Right lobe of liver (tissue), 6 donors: ENCODE measurements around the gene TRIM23. TPM values are rescaled to one million over a fixed set of nuclear protein-coding genes. Genes with fewer than 3 reads are reported as not detected.
"Not testable (repeated sequence)": the region's sequence is repeated elsewhere in the genome, so short reads cannot be mapped to it uniquely, and the experiment has no call there.

Experiments
- ATAC-seq, 4 donors: fragments of 200-7000 bp; cut with Tn5 transposase; one replicate each; pipeline ENCODE4 v1.9.1; 2020; ENCODE audit warnings: mild to moderate bottlenecking in 4 of 4, moderate library complexity in 4 of 4
- DNase-seq, 3 donors: peaks; one replicate each; pipeline ENCODE4 v3.0.0-alpha.2; 2020
- H3K27ac ChIP-seq, 3 donors: fragments of 200-600 bp; one replicate each; pipeline ENCODE4 v1.8.0; 2022
- H3K27me3 ChIP-seq, 2 donors: fragments of 200-600 bp; one replicate each; pipeline ENCODE4 v1.8.0; 2022
- H3K36me3 ChIP-seq, 4 donors: fragments of 200-600 bp; sonication (generic) in 1 of 4; one replicate each; pipeline versions ENCODE4 v1.5.1 to v1.8.0; 2017 to 2022; ENCODE audit warnings: control low read depth in 1 of 4
- H3K4me1 ChIP-seq, 4 donors: fragments of 200-600 bp; sonication (generic) in 1 of 4; one replicate each; pipeline versions ENCODE4 v1.5.1 to v1.8.0; 2017 to 2022; ENCODE audit warnings: control low read depth in 1 of 4
- H3K4me3 ChIP-seq, 3 donors: fragments of 200-600 bp; one replicate each; pipeline ENCODE4 v1.8.0; 2022
- H3K9me3 ChIP-seq, 4 donors: fragments of 200-600 bp; sonication (generic) in 1 of 4; one replicate each; pipeline versions ENCODE4 v1.5.1 to v1.8.0; 2017 to 2022; ENCODE audit warnings: control low read depth in 1 of 4
- POLR2A ChIP-seq: fragments of 450-650 bp; IDR thresholded peaks from one replicate; pipeline ENCODE4 v1.6.1; 2017; ENCODE audit warnings: antibody characterized with exemption, mild to moderate bottlenecking
- WGBS: methylation state at CpG from one replicate; pipeline ENCODE4 v1.1.6; 2018; ENCODE audit warnings: low coverage, low lambda C conversion rate; ENCODE audit not compliant: insufficient coverage; ENCODE audit errors: missing lambda C conversion rate; 5-methylcytosine and 5-hydroxymethylcytosine counted together
- intact Hi-C, 2 donors: fragments of 100-400 bp; cut with DNase I; formaldehyde crosslinking; loops; one replicate each; pipeline versions ENCODE4 v1.11.2 to v1.14.1; 2022
- total RNA-seq, 6 experiments: library from RNA; depleted of rRNA in 2 of 6; stranded (reverse); fragments of >200 nt in 2 of 6; fragmentation: NEBNext Ultra II Directional in 3 of 6; extraction: Animal tissue kit (Norgen Biotek cat#: 25700) in 3 of 6; gene quantifications; one replicate each; pipeline versions ENCODE4 v1.1.0 to v1.2.4, GENCODE V29; 2016 to 2023
- TF ChIP-seq, protein P1 (sequence below), 4 donors: fragments of 200-600 bp in 3 of 4; fragments of 450-650 bp in 1 of 4; IDR thresholded peaks; one replicate each; pipeline versions ENCODE4 v1.5.1 to v1.8.0; 2016 to 2022; ENCODE audit warnings: antibody characterized with exemption in 4 of 4, mild to moderate bottlenecking in 2 of 4
- donor health status: DM: no; HTN: yes; CAD: no.
- donor health status: DM: no; HTN: no; CAD: no.
- donor health status: DM: no; HTN: no; CAD: no.
- donor health status: DM: no; HTN: yes; CAD: no.
- donor health status: DM: no; HTN: yes; CAD: no.

TRIM23 gene
- total RNA-seq, 6 experiments from 2014 or later, result 3.7 to 10.1 (median 7.6) TPM

DNA sequence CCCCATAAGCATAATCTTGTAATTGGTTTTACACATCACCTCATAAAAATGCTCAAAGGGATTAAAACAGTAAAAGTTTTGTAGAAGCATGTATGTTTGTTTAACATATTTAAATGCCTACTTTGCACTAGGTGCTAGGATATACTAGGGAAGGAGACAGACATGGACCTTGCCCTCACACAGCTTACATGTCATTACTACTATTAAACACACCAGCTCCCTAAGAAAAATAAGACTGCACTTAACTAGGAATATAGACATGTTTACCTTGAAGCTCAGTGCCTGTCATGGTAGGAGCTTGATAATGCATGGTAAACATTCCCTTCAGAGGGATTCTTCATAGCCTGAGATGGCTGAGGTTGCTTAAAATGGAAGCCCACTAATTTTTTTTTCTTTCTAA is 6.8 kb upstream of the TRIM23 start:
- intact Hi-C loops, result no loop called here
- Histone ChIP-seq H3K4me3 (no peak overlapping the region), H3K9me3 (no peaks in the 10 kb centered on the region), H3K36me3 (peaks cover 0 to 18% (median 3%) of the 10 kb centered on the region in 4 donors), H3K27me3 (no peaks in the 10 kb centered on the region), H3K4me1 (peaks cover 0 to 3% (median 0%) of the 10 kb centered on the region in 4 donors), H3K27ac (no peak overlapping the region)
- TF ChIP-seq, protein P1, sequence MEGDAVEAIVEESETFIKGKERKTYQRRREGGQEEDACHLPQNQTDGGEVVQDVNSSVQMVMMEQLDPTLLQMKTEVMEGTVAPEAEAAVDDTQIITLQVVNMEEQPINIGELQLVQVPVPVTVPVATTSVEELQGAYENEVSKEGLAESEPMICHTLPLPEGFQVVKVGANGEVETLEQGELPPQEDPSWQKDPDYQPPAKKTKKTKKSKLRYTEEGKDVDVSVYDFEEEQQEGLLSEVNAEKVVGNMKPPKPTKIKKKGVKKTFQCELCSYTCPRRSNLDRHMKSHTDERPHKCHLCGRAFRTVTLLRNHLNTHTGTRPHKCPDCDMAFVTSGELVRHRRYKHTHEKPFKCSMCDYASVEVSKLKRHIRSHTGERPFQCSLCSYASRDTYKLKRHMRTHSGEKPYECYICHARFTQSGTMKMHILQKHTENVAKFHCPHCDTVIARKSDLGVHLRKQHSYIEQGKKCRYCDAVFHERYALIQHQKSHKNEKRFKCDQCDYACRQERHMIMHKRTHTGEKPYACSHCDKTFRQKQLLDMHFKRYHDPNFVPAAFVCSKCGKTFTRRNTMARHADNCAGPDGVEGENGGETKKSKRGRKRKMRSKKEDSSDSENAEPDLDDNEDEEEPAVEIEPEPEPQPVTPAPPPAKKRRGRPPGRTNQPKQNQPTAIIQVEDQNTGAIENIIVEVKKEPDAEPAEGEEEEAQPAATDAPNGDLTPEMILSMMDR (IDR thresholded peaks at IDR 0.05), result no peak
- TF ChIP-seq POLR2A, result no peak
- DNase-seq (no peak), ATAC-seq (no peak)

DNA sequence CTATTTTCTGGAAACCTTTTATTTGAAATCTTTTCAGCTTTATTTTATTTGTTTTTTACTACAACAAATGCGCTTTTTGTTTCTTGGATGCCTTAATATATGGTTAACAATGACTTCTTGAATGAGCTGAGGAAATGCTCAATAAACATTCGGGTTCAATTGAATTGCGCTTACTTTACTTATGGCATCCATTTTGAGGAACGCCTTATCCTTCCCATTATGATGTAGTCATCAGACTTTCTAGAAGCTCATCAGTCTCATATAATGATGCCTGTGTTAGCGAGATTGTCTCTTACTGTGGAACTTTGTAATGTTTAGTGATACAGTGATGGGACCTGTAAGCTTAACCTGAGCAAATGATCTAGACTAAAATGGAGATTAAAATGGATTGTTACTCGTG is 1.6 kb upstream of the TRIM23 start:
- ATAC-seq (no peak), DNase-seq (no peak)
- Histone ChIP-seq H3K4me1 (peaks cover 0 to 23% (median 9%) of the 10 kb centered on the region in 4 donors), H3K27ac (peak overlapping the region in 1 of 3 donors; percentile 46), H3K36me3 (peaks cover 0 to 10% (median 2%) of the 10 kb centered on the region in 4 donors), H3K27me3 (no peaks in the 10 kb centered on the region), H3K9me3 (no peaks in the 10 kb centered on the region), H3K4me3 (peak overlapping the region; percentile 71 to 91 (median 87))
- TF ChIP-seq POLR2A, result no peak
- TF ChIP-seq, protein P1 (IDR thresholded peaks at IDR 0.05), result no peak
- WGBS, result 63% methylated on average over 6 of the region's 6 CpGs
- intact Hi-C loops, result no loop called here

DNA sequence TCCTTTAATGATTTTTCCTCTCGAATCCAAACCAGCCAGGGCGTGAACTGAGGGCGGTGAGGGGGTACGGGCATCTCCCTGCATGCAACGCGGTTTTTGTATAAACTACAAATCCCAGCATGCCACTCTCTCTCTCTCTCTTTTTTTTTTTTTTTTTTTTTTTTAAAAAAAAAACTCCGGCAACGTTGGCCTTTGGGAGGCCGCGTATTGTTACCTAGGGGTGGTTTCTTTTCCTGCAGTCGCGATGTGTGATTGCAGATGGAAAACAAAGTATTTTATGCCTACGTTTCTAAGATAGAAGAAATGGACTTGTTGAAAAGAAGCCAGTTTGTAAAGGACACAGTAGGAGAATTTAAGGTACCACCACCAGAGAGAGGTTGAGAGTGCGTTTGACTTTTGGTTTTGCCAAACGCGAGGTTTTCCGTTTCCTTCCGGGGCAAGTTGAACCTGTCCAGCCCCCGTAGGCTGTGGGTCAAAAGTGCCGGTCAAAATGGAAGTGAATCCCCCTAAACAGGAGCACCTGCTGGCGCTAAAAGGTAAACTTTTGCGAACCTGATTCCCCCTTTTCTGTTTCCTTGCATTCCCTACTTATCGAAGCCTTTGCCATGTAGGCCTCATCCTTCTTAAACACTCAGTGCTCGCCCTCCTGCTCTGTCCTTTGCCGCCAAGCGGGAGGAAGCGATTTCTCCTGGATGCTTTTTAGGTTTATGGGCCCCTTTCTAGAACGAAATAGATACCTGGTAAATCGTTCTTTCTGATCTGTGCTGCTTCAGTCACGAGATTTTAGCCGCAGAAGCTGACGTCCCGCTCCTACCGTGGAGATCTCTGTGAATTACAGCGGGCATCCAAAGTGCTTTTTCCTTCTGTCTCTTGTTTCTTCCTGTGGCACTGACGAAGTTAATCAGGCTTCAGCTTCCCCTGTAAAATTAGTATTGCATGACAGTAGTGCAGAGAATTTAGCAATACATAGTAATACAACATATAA is 730 bp upstream of the TRIM23 start, which contains the start of the genes SHLD3 and TRAPPC13:
Gene SHLD3 (plus strand): TSS at position 457 of the 985 bp plus-strand sequence. CDS start 4,561 bp downstream, outside the sequence.
Gene TRAPPC13 (plus strand): TSS at position 457 of the 985 bp plus-strand sequence. CDS start 34 bp downstream, at position 491.
- Histone ChIP-seq H3K27me3 (no peaks in the 10 kb centered on the region), H3K4me3 (peak within 1 kb of the TSS; percentile 71 to 91 (median 87)), H3K4me1 (peaks cover 0 to 23% (median 9%) of the 10 kb centered on the region in 4 donors), H3K27ac (peak within 1 kb of the TSS; percentile 46 to 79 (median 69)), H3K36me3 (peaks cover 0 to 6% (median 1%) of the 10 kb centered on the region in 4 donors), H3K9me3 (no peaks in the 10 kb centered on the region)
- ATAC-seq (peak; percentile 87 to 92 (median 91)), DNase-seq (peak; percentile 76 to 90 (median 85))
- intact Hi-C loops, result no loop called here
- WGBS, result under 1% methylated on average over 36 of the region's 36 CpGs
- TF ChIP-seq POLR2A, result no peak
- TF ChIP-seq, protein P1 (IDR thresholded peaks at IDR 0.05), result peak in 1 of 4 donors; percentile 26

DNA sequence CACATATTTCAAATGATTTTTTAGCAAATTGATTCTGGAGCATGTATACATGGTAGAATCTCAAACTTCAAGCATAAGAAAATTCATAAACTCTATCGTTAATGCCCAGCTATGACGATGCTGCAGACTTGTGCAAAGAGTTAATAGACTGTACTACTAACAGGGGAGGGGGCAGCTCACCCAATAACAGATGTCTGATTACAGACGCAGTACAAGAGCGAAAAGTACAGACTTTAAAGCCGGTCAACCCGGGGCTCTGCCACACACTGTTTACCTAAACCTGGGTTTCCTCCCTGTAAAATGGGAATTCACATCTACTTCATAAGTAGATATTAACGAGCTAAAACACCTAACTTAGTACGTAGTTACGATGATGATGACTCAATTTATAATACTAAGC is 651 bp downstream of the TRIM23 start:
- Histone ChIP-seq H3K27me3 (no peaks in the 10 kb centered on the region), H3K4me1 (peaks cover 0 to 23% (median 9%) of the 10 kb centered on the region in 4 donors), H3K4me3 (peak overlapping the region; percentile 71 to 91 (median 87)), H3K27ac (peak overlapping the region in 1 of 3 donors; percentile 79), H3K36me3 (no peaks in the 10 kb centered on the region), H3K9me3 (no peaks in the 10 kb centered on the region)
- ATAC-seq (no peak), DNase-seq (no peak)
- TF ChIP-seq POLR2A, result no peak
- TF ChIP-seq, protein P1 (IDR thresholded peaks at IDR 0.05), result no peak
- intact Hi-C loops, result no loop called here
- 4% methylated on average over 9 of the region's 9 CpGs for WGBS

DNA sequence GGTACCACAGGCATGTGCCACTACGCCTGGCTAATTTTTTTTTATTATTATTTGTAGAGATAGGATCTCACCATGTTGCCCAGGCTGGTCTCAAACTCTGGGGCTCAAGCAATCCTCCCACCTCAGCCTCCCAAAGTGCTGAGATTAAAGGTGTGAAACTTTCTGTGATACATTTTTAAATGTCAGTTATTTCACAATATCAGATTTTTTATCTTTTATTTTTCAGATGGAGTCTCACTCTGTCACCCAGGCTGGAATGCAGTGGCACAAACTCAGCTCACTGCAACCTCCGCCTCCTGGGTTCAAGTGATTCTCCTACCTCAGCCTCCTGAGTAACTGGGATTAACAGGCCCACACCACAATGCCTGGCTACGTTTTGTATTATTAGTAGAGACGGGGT is 2.2 kb downstream of the TRIM23 start:
- intact Hi-C loops, H3K9me3 ChIP-seq, H3K4me3 ChIP-seq, H3K27ac ChIP-seq, H3K36me3 ChIP-seq, H3K27me3 ChIP-seq, DNase-seq, ATAC-seq: not testable (repeated sequence)
- 78% methylated on average over 2 of the region's 4 CpGs for WGBS
- peaks cover 0 to 23% (median 9%) of the 10 kb centered on the region in 4 donors for H3K4me1 ChIP-seq
